Common myeloid progenitor, CD34-positive (primary cell): ENCODE measurements around the gene NUDT19.
"Not testable (repeated sequence)": the region's sequence is repeated elsewhere in the genome, so short reads cannot be mapped to it uniquely, and the experiment has no call there.

Experiments used
- CTCF ChIA-PET: fragments of 350-600 bp; sonication (Branson Sonifier 250); formaldehyde crosslinking; loops from one replicate; lab custom pipeline; 2021; ENCODE audit warnings: antibody characterized with exemption; lab: Charles Lee
- POLR2A ChIA-PET: fragments of 350-600 bp; sonication (Branson Sonifier 250); formaldehyde crosslinking; loops from one replicate; lab custom pipeline; 2021; ENCODE audit warnings: antibody characterized with exemption; lab: Charles Lee
- DNase-seq, 3 donors: peaks; one replicate each; pipeline versions ENCODE4 v3.0.0 to v3.0.0-alpha.2; 2013
- H3K27ac ChIP-seq, 2 experiments: 1 replicate in 1 of 2; 2 replicates in 1 of 2; pipeline ENCODE4 v1.7.0; 2013; ENCODE audit warnings: inconsistent platforms in 2 of 2, low read length in 2 of 2, mild to moderate bottlenecking in 2 of 2, low read depth in 1 of 2, moderate library complexity in 1 of 2; ENCODE audit not compliant: severe bottlenecking in 2 of 2, insufficient read depth in 1 of 2, poor library complexity in 1 of 2
- H3K27me3 ChIP-seq, 5 experiments: replicated peaks in 2 of 5; 1 replicate in 3 of 5; 2 replicates in 2 of 5; pipeline versions ENCODE4 v1.6.1 to v1.7.0; 2013; ENCODE audit warnings: low read length in 4 of 5, mild to moderate bottlenecking in 2 of 5, moderate library complexity in 2 of 5, inconsistent platforms in 1 of 5; ENCODE audit not compliant: insufficient read depth in 5 of 5, control insufficient read depth in 4 of 5
- H3K36me3 ChIP-seq, 4 experiments: 1 replicate in 2 of 4; 2 replicates in 2 of 4; pipeline versions ENCODE4 v1.6.1 to v1.7.0; 2013; ENCODE audit warnings: low read length in 3 of 4, control low read depth in 1 of 4, mild to moderate bottlenecking in 1 of 4; ENCODE audit not compliant: control insufficient read depth in 4 of 4, insufficient read depth in 4 of 4
- H3K4me1 ChIP-seq, 4 experiments: 1 replicate in 3 of 4; 2 replicates in 1 of 4; pipeline versions ENCODE4 v1.6.1 to v1.7.1; 2013; ENCODE audit warnings: low read length in 3 of 4, mild to moderate bottlenecking in 3 of 4, control low read depth in 1 of 4, inconsistent platforms in 1 of 4, moderate library complexity in 1 of 4; ENCODE audit not compliant: control insufficient read depth in 4 of 4, insufficient read depth in 4 of 4; ENCODE audit errors: control extremely low read depth in 1 of 4
- H3K4me3 ChIP-seq, 7 experiments: 1 replicate in 4 of 7; 2 replicates in 3 of 7; pipeline versions ENCODE4 v1.5.1 to v1.7.0; 2013; ENCODE audit warnings: mild to moderate bottlenecking in 7 of 7, low read length in 6 of 7, moderate library complexity in 6 of 7, inconsistent platforms in 2 of 7, low read depth in 2 of 7, control low read depth in 1 of 7; ENCODE audit not compliant: insufficient read depth in 4 of 7, control insufficient read depth in 1 of 7; ENCODE audit errors: extremely low read depth in 1 of 7
- H3K9me3 ChIP-seq, 5 experiments: 1 replicate in 4 of 5; 2 replicates in 1 of 5; pipeline versions ENCODE4 v1.6.1 to v1.7.1; 2013; ENCODE audit warnings: low read length in 4 of 5, mild to moderate bottlenecking in 2 of 5, inconsistent platforms in 1 of 5, low read depth in 1 of 5, moderate library complexity in 1 of 5; ENCODE audit not compliant: control insufficient read depth in 4 of 5, insufficient read depth in 2 of 5; ENCODE audit errors: control extremely low read depth in 1 of 5
- WGBS: methylation state at CpG from one replicate; pipeline ENCODE4 v1.1.5; 2013; ENCODE audit not compliant: insufficient coverage; 5-methylcytosine and 5-hydroxymethylcytosine counted together

NUDT19 gene

DNA sequence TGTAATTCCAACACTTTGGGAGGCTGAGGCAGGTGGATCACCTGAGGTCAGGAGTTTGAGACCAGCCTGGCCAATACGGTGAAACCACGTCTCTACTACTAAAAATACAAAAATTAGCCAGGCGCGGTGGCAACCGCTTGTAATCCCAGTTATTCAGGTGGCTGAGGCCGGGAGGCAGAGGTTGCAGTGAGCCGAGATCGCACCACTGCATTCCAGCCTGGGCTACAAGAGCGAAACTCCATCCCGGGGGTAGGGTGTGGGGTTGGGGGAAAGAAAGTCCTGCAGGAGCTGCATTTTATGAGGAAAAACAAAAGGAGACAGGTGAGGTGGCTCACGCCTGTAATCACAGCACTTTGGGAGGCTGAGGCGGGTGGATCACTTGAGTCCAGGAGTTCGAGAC is 39.3 kb upstream of the NUDT19 start:
- peaks cover 4 to 59% (median 43%) of the 10 kb centered on the region in 4 experiments for H3K36me3 ChIP-seq
- POLR2A ChIA-PET, H3K9me3 ChIP-seq, CTCF ChIA-PET, DNase-seq, H3K27ac ChIP-seq, H3K27me3 ChIP-seq, H3K4me3 ChIP-seq: not testable (repeated sequence)
- 97% methylated on average over 10 of the region's 13 CpGs for WGBS
- H3K4me1 ChIP-seq: peaks cover 0 to 12% (median 0%) of the 10 kb centered on the region in 4 experiments

DNA sequence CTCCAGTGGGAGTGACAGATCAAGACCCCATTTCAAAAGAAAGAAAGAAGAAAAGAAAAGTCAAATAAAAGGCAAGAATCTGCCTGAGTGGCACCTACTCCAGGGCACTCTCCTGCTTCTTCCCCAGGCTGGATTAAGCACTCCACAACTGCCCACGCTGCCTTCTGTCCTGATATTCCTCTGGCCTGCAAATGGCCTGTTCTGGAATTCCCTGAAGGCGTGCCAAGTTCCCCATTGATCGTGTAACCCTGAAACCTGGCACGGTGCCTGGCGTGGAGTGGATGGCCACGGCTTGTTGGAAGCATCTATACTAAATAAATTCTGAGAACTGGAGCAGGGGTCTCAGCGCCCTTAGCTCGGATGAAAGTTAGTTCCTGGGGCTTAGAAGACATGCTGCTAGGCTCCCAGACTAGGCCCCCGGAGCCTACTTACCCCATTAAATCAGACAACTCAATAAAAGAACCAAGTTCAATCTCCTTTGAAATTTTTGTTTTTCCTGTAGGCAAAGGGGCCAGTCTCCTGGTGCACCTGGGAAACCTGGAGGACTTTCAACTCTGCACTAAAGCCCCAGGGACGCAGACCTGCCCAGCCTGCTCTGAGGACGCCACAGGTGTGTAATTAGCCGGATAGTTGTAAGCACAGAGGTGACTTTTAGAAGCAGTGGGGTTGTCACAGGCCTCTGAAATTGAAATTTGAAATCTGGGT is 38.6 kb upstream of the NUDT19 start:
- DNase-seq: no peak

DNA sequence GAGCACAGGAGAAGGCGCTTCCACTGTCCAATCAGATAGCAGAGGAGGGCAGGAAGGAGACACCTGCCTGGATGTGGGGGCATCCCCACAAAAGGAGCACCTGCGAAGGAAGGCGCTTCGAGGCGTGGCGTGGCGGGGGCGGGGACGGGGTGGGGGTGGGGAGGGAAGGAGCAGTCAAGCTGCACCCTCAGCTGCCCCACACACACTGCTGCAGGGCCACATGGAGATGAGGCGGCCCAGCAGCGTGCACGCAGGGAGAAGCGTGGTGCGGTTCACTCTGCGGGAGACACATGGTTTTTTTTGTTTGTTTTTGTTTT is 38.1 kb upstream of the NUDT19 start:
- 100% methylated on average over 7 of the region's 15 CpGs for WGBS
- POLR2A ChIA-PET: no interaction called here
- H3K36me3 ChIP-seq: peaks cover 2 to 56% (median 43%) of the 10 kb centered on the region in 4 experiments
- no peak overlapping the region for H3K4me3 ChIP-seq
- H3K27me3 ChIP-seq: no peaks in the 10 kb centered on the region
- CTCF ChIA-PET: no interaction called here
- no peaks in the 10 kb centered on the region for H3K9me3 ChIP-seq
- no peak overlapping the region for H3K27ac ChIP-seq
- peaks cover 0 to 12% (median 0%) of the 10 kb centered on the region in 4 experiments for H3K4me1 ChIP-seq
- no peak for DNase-seq

More for the DNA sequence above, 38.6 kb upstream of the NUDT19 start:
- Histone ChIP-seq H3K9me3 (no peaks in the 10 kb centered on the region), H3K27me3 (no peaks in the 10 kb centered on the region), H3K27ac (no peak overlapping the region), H3K4me3 (no peak overlapping the region), H3K4me1 (peaks cover 0 to 12% (median 0%) of the 10 kb centered on the region in 4 experiments), H3K36me3 (peaks cover 4 to 54% (median 39%) of the 10 kb centered on the region in 4 experiments)
- ChIA-PET POLR2A (no interaction called here), CTCF (no interaction called here)
- 91% methylated on average over 9 of the region's 12 CpGs for WGBS

DNA sequence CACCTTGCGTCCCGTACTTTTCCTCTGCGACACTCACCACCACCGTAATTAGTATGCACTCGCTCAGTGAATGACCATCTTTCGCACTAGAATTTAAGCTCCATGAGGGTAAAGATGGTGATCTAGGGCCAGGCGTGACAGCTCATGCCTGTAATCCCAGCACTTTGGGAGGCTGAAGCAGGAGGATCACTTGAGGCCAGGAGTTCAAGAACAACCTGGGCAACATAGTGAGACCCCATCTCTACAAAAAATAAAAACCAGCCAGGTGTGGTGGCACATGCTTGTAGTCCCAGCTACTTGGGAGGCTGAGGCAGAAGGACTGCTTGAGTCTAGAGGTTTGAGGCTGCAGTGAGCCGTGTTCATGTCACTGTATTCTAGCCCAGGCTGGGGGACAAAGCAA is 35.2 kb upstream of the NUDT19 start:
- ChIA-PET CTCF (interaction anchor here (0.6 to 2.9 kb wide), 6 partner anchors 13 to 92 kb away, joined by 3 to 8 read pairs (median 3); no protein-coding TSS in a partner anchor), POLR2A (interaction anchor here (0.6 kb wide), 1 partner anchor 1510 kb away, joined by 3 read pairs; no protein-coding TSS in a partner anchor)
- peaks cover 2 to 46% (median 38%) of the 10 kb centered on the region in 4 experiments for H3K36me3 ChIP-seq
- not testable (repeated sequence) for H3K9me3 ChIP-seq, H3K27ac ChIP-seq, DNase-seq, H3K27me3 ChIP-seq, H3K4me3 ChIP-seq
- WGBS: 92% methylated on average over 7 of the region's 8 CpGs
- H3K4me1 ChIP-seq: peaks cover 0 to 12% (median 0%) of the 10 kb centered on the region in 4 experiments

DNA sequence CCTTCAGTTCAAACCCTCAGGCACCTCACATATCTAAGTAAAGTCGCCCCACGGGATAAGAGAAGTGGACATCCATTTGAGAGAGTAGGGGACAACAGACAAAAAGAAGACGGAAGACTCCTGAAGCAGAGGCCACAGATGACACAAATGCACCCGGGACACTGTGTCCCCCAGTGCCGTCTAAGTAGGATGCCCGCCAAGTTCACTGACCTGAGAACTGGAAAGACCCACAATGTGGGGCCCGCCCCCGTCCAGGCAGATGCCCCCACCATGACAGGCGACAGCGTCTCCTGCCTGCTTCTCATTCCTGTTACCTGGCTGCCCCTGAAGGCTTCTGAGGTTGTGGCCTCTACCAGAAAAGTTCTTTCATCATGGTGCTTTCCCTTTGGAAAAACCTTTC is 33.5 kb upstream of the NUDT19 start:
- no peaks in the 10 kb centered on the region for H3K27me3 ChIP-seq
- ChIA-PET CTCF (interaction anchor here (2.9 kb wide), 1 partner anchor 11 kb away, joined by 8 read pairs; no protein-coding TSS in a partner anchor), POLR2A (no interaction called here)
- H3K27ac ChIP-seq: no peak overlapping the region
- no peak overlapping the region for H3K4me3 ChIP-seq
- WGBS: 97% methylated on average over 8 of the region's 10 CpGs
- peaks cover 3 to 19% (median 14%) of the 10 kb centered on the region in 4 experiments for H3K4me1 ChIP-seq
- no peak for DNase-seq
- peaks cover 2 to 46% (median 34%) of the 10 kb centered on the region in 4 experiments for H3K36me3 ChIP-seq
- H3K9me3 ChIP-seq: no peaks in the 10 kb centered on the region

DNA sequence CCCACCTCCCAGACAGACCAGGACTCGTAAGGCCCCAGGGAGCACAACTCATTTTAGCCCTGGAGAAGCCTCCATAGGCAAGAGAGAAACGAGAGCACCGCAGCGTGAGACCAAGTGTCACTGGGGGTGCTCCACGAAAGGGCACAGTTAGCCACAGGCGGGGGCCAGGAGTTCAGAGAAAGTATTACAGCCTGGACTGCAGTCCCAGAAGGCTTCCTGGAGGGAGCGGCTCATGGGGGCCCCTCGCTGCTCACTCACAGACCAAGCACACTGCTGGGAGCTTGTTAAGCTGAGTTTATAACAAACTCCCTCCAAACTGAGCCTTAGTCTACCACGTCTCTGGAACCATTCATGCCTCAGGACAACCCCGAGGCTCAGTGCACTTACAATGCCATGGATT is 33.1 kb upstream of the NUDT19 start:
- Histone ChIP-seq H3K9me3 (no peaks in the 10 kb centered on the region), H3K27ac (no peak overlapping the region), H3K27me3 (no peaks in the 10 kb centered on the region), H3K4me3 (no peak overlapping the region), H3K4me1 (peaks cover 3 to 24% (median 17%) of the 10 kb centered on the region in 4 experiments), H3K36me3 (peaks cover 2 to 43% (median 30%) of the 10 kb centered on the region in 4 experiments)
- ChIA-PET CTCF (no interaction called here), POLR2A (no interaction called here)
- DNase-seq: no peak
- 89% methylated on average over 10 of the region's 10 CpGs for WGBS

DNA sequence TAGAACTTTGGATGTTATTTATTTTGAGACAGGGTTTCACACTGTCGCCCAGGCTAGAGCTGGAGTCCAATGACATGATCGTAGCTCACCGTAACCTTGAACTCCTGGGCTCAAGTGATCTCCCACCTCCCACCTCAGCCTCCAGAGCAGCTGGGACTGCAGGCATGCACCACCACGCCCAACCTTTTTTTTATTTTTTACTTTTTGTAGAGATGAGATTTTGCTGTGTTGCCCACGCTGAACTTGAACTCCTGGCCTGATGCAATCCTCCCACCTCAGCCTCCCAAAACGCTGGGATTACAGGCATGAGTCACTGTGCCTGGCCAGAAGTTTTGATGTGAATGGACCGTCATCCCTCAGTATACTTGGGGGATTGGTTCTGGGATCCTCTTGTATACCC is 30.3 kb upstream of the NUDT19 start:
- peaks cover 3 to 26% (median 17%) of the 10 kb centered on the region in 4 experiments for H3K4me1 ChIP-seq
- WGBS: no CpG with 5 or more reads among the region's 7 CpGs
- CTCF ChIA-PET: no interaction called here
- no peak overlapping the region for H3K27ac ChIP-seq
- H3K4me3 ChIP-seq: no peak overlapping the region
- H3K9me3 ChIP-seq: no peaks in the 10 kb centered on the region
- H3K36me3 ChIP-seq: peaks cover 0 to 32% (median 24%) of the 10 kb centered on the region in 4 experiments
- no peak for DNase-seq
- H3K27me3 ChIP-seq: no peaks in the 10 kb centered on the region
- POLR2A ChIA-PET: no interaction called here
